ENCODE results near the gene STT3A.
"Not testable (repeated sequence)": the region's sequence is repeated elsewhere in the genome, so short reads cannot be mapped to it uniquely, and the experiment has no call there.

Gene STT3A

DNA sequence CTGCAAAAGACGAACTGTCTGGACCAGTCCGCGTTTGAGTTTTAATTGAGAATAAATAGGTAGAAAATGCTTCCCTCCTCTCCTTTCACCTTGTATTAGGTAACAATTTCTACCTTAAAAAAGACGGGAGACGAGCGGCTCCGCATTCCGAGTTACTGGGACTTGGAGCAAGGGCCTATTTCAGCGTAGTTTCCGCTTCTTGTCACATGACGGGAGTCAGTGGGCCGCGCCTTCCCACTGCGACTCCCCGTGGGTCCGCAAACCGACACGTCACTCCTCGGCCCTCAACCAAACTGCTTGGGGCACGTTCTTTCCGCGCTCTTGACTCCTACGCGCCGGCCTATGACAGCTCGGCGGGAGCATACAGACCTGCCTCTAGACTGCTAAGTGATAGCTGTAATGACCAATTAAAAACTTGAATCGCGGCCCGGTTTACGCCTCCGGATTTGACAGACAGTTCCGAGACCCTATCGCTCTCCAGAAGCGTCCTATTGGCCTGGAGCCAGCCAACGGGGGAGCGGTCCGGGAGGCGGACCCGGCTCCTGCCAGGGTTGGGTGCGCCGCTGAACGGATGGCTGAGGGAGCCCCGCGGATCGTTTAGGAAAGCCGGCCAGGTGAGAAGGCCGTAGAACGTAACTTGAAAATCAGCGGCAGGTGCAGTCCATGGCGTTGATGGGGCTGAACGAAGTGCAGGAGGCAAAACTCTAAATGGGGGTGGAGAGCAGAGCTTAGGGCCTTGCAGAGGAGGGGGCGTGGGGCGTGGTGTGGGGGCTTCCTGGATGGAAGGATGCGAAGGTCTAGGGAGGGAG is at the start of gene STT3A:
Gene STT3A, plus strand, starts transcription at position 548 of the 809 bp plus-strand sequence. CDS start 3,064 bp downstream, outside the sequence.
- DNase-seq (ENCODE audit: low read depth) = peak; percentile 100

DNA sequence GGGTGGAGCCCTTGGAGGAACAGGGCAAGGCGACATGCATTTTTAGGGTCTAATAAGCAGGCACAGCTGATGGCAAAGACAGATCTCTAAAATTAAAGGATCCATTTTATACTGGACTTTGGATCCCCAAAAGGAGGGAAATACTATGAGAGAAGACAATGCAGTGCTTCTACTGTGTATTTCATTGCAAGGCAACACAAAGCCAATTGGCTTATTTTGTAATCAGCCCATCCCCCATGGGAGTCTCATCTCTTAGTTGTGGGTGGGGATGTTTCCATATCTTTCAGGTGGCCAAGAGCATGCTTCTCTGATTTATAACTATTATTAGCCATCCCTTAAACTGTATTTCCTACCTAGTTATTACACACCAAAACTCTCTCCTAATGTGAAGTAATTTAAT is 41.9 kb upstream of the STT3A start:
- DNase-seq (ENCODE audit: low read depth) = no peak

DNA sequence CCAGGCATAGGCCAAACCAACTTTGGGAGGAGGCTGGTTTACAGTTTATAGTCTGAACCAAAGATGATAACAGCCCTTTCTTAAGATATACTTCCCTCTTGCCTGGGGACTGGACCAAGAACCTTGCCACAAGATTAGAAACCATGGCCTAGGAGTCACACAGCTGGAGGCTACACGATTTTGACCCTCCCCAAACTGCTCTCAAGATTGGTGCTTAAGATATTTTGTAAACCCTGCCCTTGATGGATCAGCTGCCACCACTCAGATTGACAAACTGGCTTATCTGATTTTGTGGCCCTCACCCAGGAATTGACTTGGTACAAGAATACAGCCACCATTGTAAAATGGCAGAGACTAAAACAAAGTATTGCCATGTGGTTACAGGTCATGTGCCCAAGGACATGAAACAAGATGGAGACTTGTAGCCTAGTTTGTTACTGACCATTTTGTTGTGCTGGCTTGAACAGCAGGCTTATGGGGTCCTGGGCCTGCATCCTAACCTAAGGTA is 40.8 kb upstream of the STT3A start:
- no peak for DNase-seq (ENCODE audit: low read depth)

DNA sequence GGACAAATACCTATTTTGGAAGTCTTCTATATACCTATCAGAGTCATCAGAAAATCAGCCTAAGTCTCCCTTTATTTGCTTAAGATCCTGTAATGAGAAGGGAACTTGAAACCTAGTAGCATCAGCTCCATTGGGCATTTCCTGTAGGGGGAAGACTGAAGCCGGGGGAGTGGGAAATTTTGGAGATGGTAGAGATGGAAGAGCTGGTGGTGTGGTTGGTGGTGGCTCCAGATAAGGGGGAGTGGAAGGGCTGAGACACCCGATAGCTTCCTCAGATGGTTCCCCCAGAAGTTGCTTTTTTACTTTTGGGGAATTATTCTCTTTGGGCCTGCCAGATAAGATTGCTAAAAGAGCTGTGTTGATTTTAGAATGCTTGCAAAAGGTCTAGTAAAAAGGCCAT is 39.7 kb upstream of the STT3A start:
- no peak for DNase-seq (ENCODE audit: low read depth)

DNA sequence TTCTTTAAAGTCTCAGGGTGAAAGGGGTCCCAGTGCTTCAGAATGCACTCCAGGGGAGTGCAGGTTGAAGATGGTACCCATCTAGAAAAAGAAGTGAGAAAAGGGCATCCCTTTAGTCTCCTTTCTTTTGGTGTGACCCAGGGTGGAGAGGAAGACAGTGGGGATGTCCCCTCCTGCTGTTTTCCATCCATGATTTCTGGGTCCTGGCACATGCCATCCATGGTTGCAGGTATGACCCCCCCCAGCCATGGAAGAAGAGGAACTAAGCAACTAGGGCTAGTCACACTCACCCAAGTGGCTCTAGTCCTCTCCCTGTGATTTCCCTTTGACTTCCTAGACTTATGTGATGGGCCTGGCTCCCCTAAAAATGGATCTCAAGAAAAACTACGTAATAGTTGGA is 39.3 kb upstream of the STT3A start:
- DNase-seq (ENCODE audit: low read depth) = no peak

DNA sequence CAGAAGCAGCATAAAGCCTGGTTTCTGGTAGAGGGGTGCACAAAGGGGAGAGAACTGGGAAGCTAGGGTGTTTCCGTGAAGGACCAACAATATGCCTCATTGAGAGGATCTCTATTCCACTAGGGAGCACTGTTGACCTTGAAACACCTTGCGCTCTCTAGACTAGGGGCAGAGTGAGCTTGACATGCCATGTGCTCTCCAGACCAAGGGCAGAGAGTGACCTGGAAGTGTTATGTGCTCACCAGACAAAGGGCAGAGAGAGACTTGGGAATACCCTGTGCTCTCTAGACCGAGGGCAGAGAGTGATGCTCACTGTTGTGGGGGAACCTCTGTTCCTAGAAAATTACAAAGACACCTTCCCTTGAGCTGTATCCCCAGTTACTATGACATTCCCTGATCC is 38.6 kb upstream of the STT3A start:
- DNase-seq (ENCODE audit: low read depth) = no peak

DNA sequence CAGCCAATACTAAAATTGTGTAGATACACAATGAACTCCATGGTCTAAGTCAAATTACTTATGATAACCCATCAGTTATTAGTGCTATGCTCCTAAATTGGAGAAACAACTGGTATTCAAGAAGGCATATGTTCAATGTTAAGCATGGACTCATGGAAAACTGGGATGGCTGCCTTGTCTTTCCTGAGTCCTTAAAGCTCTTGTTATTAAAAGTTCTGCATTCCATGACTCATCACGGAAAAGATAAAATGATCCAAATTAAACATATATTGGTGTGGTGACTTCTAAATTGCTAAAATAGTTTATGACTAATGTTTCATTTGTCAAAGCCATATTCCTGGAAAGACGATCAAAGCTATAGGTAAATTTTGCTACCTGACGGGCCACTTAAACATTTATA is 32.8 kb upstream of the STT3A start:
- DNase-seq (ENCODE audit: low read depth) = no peak

DNA sequence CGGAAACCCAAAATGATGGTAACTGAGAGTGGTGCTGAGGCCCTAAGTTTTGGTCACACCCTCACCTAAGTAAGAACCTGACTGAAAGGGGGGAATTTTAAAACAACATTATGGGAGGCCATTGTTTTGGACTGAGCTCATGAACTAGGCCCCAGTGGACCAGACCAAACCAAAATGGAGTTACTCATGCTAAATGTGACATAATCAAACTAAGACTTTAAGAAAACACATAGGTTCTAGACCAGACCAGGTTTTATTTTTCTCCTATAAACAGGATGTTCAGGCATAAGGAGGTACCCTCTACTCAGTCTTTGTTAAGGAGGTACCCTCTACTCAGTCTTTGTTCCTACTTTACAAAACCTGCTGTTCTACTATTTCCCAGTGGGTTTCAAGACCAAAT is 30.7 kb upstream of the STT3A start:
- no peak for DNase-seq (ENCODE audit: low read depth)

DNA sequence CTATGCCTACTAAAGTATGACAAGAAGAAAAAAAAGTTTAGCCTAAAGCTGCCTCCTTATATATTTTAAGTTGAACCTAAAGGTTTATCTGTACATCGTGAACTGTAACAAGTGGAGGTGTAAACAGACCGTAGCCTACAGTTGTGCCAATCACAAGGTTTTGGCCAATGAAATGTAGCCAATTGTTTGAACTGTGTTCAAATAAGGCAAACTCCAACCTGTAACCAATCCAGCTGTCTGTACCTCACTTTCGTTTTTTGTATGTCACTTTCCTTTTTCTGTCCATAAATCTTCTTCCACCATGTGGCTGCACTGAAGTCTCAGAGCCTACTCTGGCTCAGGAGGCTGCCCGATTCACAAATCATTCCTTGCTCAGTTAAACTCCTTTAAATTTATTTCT is 30.2 kb upstream of the STT3A start:
- DNase-seq (ENCODE audit: low read depth) = no peak

DNA sequence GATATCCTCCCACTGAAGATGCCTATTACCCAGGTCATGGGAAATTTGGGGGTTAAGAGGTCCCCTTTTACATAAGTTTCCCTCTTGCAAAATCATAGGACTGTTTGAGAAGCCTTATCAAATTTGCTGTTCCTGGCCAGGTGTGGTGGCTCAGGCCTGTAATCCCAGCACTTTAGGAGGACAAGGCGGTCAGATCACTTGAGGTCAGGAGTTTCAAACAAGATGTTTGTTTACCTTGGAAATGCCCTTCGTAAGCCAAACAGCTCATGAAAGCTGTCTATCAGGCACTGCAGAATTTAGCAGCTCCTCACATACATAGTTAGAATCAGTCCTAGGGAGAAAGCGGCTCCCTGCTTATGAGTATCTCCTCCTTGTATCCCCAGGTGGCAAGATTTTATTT is 28.3 kb upstream of the STT3A start:
- no peak for DNase-seq (ENCODE audit: low read depth)

DNA sequence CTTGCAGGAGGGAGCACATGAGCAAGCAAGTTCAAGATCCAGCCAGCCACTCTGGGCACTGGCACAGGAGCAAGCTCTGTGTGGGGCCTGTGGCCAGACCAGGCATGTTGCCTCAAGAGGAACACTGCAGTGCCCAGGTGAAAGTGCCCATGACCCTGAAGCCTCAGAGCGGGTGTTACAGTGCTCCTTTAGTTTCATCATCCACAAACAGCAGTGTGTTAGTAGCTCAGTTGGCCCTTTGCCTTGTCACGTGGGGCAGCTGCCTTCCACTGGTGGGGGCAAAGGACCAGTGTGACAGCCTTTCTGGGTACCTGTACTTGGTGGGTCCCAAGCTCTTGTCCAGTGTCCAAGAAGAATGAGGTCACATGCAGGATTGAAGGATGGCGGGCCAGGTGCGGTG is 26.4 kb upstream of the STT3A start:
- DNase-seq (ENCODE audit: low read depth) = no peak

DNA sequence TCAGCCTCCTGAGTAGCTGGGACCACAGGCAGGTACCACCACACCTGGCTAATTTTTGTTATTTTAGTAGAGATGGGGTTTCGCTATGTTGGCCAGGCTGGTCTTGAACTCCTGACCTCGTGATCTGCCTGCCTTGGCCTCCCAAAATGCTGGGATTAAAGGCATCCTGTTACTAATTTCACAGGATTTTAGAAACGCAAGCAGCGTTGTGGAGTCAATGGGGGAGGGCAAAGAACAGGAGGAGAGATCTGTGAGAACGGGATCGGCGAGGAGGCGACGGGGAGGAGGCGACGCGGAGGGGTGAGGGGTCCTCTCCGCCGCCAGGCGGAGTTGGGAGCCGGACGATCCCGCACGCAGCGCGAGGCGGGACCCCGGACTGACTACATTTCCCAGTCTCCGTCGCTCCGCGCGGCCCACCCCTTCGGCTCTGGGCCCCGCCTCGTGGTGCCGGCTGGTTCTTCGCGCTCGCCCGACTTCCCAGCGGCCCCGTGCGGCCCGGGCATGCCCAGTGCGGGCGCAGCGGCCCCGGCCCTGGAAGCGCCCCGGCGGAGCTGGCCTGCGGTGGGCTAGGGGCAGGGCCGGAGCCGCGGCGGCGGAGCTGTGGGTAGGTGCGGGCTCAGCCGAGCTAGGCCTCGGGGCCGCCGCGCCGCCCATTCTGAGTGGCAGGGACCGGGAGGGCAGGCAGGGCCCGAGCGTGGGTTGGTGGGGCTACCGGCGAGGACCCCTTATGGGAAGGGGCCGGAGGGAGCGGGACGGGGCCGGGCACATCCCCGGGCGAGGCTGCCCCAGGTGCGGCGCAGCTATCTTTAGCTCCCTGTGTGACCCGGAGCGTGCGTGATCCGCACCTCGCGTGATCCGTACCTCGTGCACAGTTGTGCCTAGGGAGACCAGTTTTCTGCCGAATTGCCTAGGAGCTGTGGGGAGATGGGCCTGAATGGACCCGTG is 23.4 kb upstream of the STT3A start, which contains the start of gene EI24:
Gene EI24, plus strand, starts transcription at position 508 of the 945 bp plus-strand sequence. CDS start 3,051 bp downstream, outside the sequence.
- peak; percentile 79 for DNase-seq (ENCODE audit: low read depth)

DNA sequence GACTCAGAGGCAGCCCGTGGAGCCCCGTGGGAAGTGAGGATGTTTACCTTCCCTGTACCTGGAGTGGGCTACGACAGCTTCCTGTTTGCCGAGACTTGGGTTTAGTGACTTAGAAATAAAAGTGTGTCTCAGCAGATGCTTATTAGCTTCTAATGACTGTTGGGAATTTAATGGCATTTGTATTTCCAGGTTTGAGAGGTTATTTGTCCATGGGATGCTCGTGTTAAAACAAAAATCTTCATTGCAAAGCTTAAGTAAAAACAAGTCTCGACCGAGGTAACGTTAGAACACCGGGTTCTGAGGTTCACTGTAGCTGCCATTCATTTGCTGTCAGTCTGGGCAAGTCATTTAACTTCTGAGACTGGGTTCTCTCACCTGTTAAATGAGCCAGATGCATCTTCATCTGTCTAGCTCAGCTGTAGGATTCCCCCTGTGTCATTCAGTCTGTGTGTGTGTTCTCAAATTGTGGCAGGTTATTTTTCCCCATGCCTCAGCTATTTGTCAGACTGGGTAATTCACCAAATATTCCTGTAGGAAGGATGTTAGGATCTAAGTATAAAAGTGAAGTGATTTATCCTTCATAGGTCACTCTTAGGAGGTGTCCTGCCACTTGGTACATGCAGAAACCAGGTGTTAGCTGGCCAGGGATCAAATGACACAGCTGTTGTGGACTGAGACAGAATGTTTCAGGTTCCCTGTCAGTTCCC is 22.6 kb upstream of the STT3A start:
- no peak for DNase-seq (ENCODE audit: low read depth)

DNA sequence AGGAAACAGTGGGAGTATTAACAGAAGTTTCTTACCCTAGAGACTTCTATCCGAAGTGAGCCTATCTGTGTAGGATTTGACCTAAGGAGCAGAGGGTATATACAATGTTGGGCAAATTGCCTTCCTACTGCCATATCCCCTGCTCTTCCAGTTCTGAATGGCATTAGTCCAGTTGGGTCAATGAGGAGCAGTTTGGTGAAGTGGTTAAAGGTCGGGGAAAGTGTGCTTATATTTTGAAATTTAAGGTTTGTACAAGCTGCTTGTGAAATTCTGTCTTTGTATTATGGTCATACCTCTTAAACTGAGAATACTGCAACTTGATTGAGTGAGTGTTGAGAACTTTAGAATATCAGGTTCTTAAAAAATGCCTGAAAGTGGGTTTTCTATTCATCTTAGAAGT is 21.7 kb upstream of the STT3A start:
- no peak for DNase-seq (ENCODE audit: low read depth)

DNA sequence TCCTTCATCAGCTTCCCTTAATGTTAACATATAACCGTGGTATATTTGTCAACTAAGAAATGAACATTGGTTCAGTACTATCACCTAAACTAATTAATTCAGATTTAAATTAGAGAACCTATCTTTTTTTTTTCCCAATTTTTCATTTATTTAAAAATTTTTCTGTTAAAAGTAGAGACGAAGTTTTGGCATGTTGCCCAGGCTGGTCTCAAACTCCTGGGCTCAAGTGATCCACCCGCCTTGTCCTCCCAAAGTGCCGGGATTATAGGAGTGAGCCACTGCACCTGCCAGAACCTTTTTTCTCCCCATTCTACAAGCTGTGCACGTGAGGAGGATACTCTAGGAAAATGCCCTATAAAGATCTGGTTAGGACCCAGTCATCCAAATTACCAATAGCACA is 19.7 kb upstream of the STT3A start:
- DNase-seq (ENCODE audit: low read depth) = no peak

DNA sequence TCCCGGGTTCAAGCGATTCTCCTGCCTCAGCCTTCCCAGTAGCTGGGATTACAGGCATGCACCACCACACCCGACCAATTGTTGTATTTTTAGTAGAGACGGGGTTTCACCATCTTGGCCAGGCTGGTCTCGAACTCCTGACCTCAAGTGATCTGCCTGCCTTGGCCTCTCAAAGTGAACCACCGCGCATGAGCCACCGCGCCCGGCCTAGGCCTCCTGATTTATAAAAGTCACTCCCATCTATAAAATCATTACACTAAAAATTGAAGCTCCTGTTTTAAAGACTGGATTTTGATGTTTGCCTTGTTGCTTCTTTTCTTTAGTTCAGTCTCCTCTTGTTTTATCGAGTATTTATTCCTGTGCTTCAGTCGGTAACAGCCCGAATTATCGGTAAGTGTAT is 15.5 kb upstream of the STT3A start:
- DNase-seq (ENCODE audit: low read depth) = not testable (repeated sequence)

DNA sequence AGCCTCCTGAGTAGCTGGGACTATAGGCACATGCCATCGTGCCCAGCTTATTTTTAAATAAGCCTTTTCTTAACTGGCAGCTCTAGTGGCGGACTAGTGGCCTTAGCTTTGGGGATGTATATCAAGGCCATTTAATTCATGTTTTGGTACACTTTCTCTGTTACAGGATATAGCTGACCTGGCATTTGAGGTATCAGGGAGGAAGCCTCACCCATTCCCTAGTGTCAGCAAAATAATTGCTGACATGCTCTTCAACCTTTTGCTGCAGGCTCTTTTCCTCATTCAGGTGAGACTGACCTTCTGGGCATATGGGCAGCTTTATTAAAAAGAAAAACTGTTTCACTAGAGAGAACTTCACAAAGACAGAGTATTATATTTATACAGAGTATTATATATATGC is 13.9 kb upstream of the STT3A start:
- no peak for DNase-seq (ENCODE audit: low read depth)

DNA sequence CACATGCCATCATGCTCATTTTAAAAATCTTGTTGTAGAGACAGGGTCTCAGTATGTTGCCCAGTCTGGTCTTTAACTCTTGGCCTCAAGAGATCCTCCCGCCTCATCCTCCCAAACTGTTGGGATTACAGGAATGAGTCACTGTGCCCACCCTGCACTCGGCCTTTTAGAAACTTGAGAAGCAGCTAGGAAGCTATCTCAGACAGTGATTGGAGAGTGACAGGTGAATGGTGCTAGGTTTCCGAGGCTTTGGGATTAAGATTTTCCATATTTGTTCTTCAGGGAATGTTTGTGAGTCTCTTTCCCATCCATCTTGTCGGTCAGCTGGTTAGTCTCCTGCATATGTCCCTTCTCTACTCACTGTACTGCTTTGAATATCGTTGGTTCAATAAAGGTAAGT is 12.8 kb upstream of the STT3A start:
- DNase-seq (ENCODE audit: low read depth) = no peak

DNA sequence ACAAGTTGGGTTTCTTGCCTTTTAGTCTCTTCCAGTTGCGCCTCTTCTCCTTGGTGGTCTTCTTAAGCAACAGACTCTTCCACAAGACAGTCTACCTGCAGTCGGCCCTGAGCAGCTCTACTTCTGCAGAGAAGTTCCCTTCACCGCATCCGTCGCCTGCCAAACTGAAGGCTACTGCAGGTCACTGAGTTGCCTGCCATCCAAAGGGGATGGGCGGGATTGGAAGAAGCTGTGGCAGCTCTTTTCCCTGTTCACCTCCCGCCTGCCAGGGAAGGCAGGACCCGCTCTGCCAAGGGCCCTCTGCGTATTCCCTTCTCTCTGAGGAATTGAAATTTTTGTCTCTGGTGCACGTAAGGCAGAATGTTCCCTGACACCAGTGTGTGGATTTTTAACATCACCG is 9.2 kb upstream of the STT3A start:
- DNase-seq (ENCODE audit: low read depth) = no peak

DNA sequence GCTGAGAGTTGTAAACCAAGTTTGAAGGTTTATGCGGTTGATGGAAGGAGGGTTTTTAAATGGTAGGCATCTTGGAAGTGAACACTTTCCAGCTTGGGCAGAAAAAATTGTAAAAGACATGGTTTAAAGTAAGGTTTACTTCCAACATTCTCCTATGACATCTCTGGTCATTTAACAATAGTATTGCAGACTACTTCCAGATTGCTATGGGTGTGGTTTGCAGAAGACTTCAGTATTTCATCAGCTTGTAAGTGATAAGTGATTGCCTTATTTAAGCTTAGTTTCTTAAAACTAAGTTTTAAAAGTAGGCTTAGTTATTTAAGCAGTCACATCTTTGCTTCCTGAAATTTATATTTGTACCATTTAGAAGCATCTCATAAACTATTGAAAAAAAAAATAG is 7.2 kb upstream of the STT3A start:
- no peak for DNase-seq (ENCODE audit: low read depth)

DNA sequence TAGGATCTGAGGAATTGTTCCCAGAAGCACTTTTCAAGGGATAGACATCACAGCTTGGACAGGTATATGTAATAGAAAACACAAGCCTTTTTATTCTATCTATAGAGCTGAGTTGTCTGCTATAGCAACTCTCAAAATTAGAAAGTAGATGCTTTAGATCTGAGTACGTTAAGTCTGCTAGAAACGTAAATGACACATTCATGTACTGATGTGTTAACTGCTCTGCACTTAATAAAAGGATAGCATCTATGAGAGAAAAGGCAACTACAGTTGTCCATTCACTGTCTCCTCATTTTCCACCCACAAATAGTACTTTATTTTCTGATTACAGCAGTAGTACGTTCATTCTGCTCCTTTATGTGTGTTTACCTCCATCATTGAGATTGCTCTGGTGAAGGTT is 6.0 kb upstream of the STT3A start:
- no peak for DNase-seq (ENCODE audit: low read depth)

DNA sequence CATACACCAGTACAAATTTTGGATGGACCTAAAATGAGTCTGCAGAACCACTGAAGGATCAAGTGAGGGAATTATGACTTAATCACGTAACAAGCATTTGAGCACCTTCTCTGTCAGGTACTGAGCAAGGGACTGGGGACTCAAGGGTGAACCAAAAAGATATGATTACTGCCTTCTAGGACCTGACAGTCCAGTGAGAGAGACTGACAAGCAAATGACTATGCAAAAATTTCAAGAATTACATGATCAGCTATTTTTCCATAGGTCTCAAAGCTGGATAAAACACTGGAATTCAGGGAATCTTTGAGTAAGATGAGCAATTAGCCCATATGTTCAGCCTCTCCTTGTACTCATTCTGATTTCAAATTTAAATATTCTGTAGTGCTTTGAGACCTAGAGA is 5.2 kb upstream of the STT3A start:
- no peak for DNase-seq (ENCODE audit: low read depth)

Measured in fibroblast of the conjunctiva (primary cell).